A549 (cell line): Measurements from ENCODE around the gene SMIM30. TPM values are rescaled to one million over a fixed set of nuclear protein-coding genes. Genes with fewer than 3 reads are reported as not detected.
A peak's percentile ranks its signal among the peaks of the same experiment; 100 is the strongest.

Experiments used
- ATAC-seq, 2 experiments: fragments of 200-7000 bp in 1 of 2; fragments of >200 bp in 1 of 2; cut with Nextera tagmentation in 1 of 2; cut with Tn5 transposase in 1 of 2; 3 replicates each; pipeline versions ENCODE4 v1.8.0 to v1.9.1; 2018 to 2020; ENCODE audit warnings: mild to moderate bottlenecking in 1 of 2, moderate library complexity in 1 of 2
- CTCF ChIA-PET: fragments of 300-600 bp; sonication (Branson Sonifier 250); formaldehyde crosslinking; extraction: SDS; loops from one replicate; lab custom pipeline; 2021; ENCODE audit warnings: antibody characterized with exemption, inconsistent platforms; lab: Yijun Ruan, JAX
- POLR2A ChIA-PET: fragments of 350-600 bp; formaldehyde crosslinking; extraction: SDS; loops from one replicate; lab custom pipeline; 2021; ENCODE audit warnings: antibody characterized with exemption, inconsistent platforms; lab: Yijun Ruan, JAX
- DNase-seq, 2 experiments: peaks; one replicate each; pipeline versions ENCODE4 v3.0.0 to v3.0.0-alpha.2; 2011 to 2016; ENCODE audit warnings: low read depth in 1 of 2, low spot score in 1 of 2
- FAIRE-seq: peaks from 2 replicates; lab custom pipeline; 2011; peaks lifted over from hg19 to GRCh38; lab: Jason Lieb, UNC
- H3K27ac ChIP-seq, 2 experiments: fragments of >200 bp; sonication (Bioruptor Twin); formaldehyde crosslinking; 3 replicates each; pipeline ENCODE4 v1.5.1; 2016 to 2017
- H3K4me1 ChIP-seq: fragments of >200 bp; sonication (Bioruptor Twin); formaldehyde crosslinking; 3 replicates; pipeline ENCODE4 v1.6.1; 2016
- H3K4me2 ChIP-seq: fragments of >200 bp; sonication (Bioruptor Twin); formaldehyde crosslinking; 3 replicates; pipeline ENCODE4 v1.6.1; 2016
- H3K4me3 ChIP-seq: fragments of >200 bp; sonication (Bioruptor Twin); formaldehyde crosslinking; 3 replicates; pipeline ENCODE4 v1.5.1; 2016
- H3K9me3 ChIP-seq: fragments of >200 bp; sonication (Bioruptor Twin); formaldehyde crosslinking; 3 replicates; pipeline ENCODE4 v1.6.1; 2016
- CBX8 ChIP-seq: fragments of 200-600 bp; sonication (generic); IDR thresholded peaks from 2 replicates; pipeline ENCODE4 v1.6.1; 2016
- CHD2 ChIP-seq: fragments of 150-350 bp; IDR thresholded peaks from 2 replicates; pipeline ENCODE4 v1.6.1; 2014; ENCODE audit warnings: low read length; ENCODE audit not compliant: partially characterized antibody
- CHD4 ChIP-seq: fragments of 200-600 bp; sonication (generic); IDR thresholded peaks from 2 replicates; pipeline ENCODE4 v1.6.1; 2016; ENCODE audit warnings: antibody characterized with exemption, mild to moderate bottlenecking, borderline replicate concordance
- EHMT2 ChIP-seq: fragments of 200-600 bp; sonication (generic); IDR thresholded peaks from 2 replicates; pipeline ENCODE4 v1.6.1; 2016; ENCODE audit warnings: antibody characterized with exemption, low read depth, mild to moderate bottlenecking, moderate library complexity
- ESRRA ChIP-seq: fragments of 150-350 bp; IDR thresholded peaks from 2 replicates; pipeline ENCODE4 v1.6.1; 2014; ENCODE audit warnings: mild to moderate bottlenecking, low read length, borderline replicate concordance
- FOSB ChIP-seq: fragments of 250-450 bp; sonication (Bioruptor Pico); IDR thresholded peaks from 2 replicates; pipeline ENCODE4 v1.5.0; 2020; ENCODE audit warnings: mild to moderate bottlenecking, moderate library complexity
- FOSL2 ChIP-seq, 2 experiments: fragments of 450-650 bp in 1 of 2; fragments of >200 bp in 1 of 2; sonication (Bioruptor Twin) in 1 of 2; formaldehyde crosslinking; IDR thresholded peaks; 2 replicates each; pipeline versions ENCODE4 v1.5.0 to v1.6.1; 2016 to 2020; ENCODE audit warnings: mild to moderate bottlenecking in 1 of 2, moderate library complexity in 1 of 2
- FOXS1 ChIP-seq: fragments of 250-450 bp; sonication (Bioruptor Pico); IDR thresholded peaks from 2 replicates; pipeline ENCODE4 v1.5.0; 2020; ENCODE audit warnings: mild to moderate bottlenecking, moderate library complexity
- GATA3 ChIP-seq: IDR thresholded peaks from 2 replicates; pipeline ENCODE4 v1.6.1; 2012; ENCODE audit warnings: borderline replicate concordance
- HEYL ChIP-seq: fragments of 250-450 bp; sonication (Bioruptor Pico); IDR thresholded peaks from 2 replicates; pipeline ENCODE4 v1.8.0; 2021; ENCODE audit warnings: mild to moderate bottlenecking, moderate library complexity
- HOXB13 ChIP-seq: fragments of 250-450 bp; sonication (Bioruptor Pico); IDR thresholded peaks from 2 replicates; pipeline ENCODE4 v1.5.0; 2020; ENCODE audit warnings: low read depth, mild to moderate bottlenecking, moderate library complexity
- HOXB5 ChIP-seq: fragments of 250-450 bp; sonication (Bioruptor Pico); IDR thresholded peaks from 2 replicates; pipeline ENCODE4 v1.5.0; 2020; ENCODE audit warnings: mild to moderate bottlenecking, moderate library complexity
- JUN ChIP-seq, 2 experiments: fragments of >200 bp; sonication (Bioruptor Twin); formaldehyde crosslinking; IDR thresholded peaks; 2 replicates in 1 of 2; 3 replicates in 1 of 2; pipeline ENCODE4 v1.6.1; 2016 to 2017
- MAZ ChIP-seq: fragments of 150-350 bp; IDR thresholded peaks from 2 replicates; pipeline ENCODE4 v1.6.1; 2014; ENCODE audit warnings: antibody characterized with exemption, low read depth, low read length, borderline replicate concordance
- NPAS2 ChIP-seq: fragments of 250-450 bp; sonication (Bioruptor Pico); IDR thresholded peaks from 2 replicates; pipeline ENCODE4 v1.8.0; 2022; ENCODE audit warnings: mild to moderate bottlenecking, moderate library complexity, borderline replicate concordance
- POLR2A ChIP-seq: IDR thresholded peaks from 2 replicates; pipeline ENCODE4 v1.6.1; 2012; ENCODE audit warnings: mild to moderate bottlenecking, low read length
- RAD21 ChIP-seq, 2 experiments: fragments of >200 bp in 1 of 2; sonication (Bioruptor Twin) in 1 of 2; formaldehyde crosslinking in 1 of 2; IDR thresholded peaks in 1 of 2; conservative IDR thresholded peaks in 1 of 2; 2 replicates in 1 of 2; 3 replicates in 1 of 2; pipeline ENCODE4 v1.6.1; 2012 to 2018; ENCODE audit warnings: inconsistent platforms in 1 of 2
- RCOR1 ChIP-seq: fragments of 150-350 bp; IDR thresholded peaks from 2 replicates; pipeline ENCODE4 v1.6.1; 2014; ENCODE audit warnings: antibody characterized with exemption, low read length, low read depth
- RFX5 ChIP-seq: fragments of 450-650 bp; IDR thresholded peaks from 2 replicates; pipeline ENCODE4 v1.7.1; 2014; ENCODE audit warnings: antibody characterized with exemption, mild to moderate bottlenecking, moderate library complexity
- SREBF2 ChIP-seq: fragments of 450-650 bp; IDR thresholded peaks from 2 replicates; pipeline ENCODE4 v1.6.1; 2014; ENCODE audit warnings: mild to moderate bottlenecking, moderate library complexity
- ZFP36 ChIP-seq: fragments of 450-650 bp; IDR thresholded peaks from 2 replicates; pipeline ENCODE4 v1.6.1; 2014; ENCODE audit warnings: borderline replicate concordance; ENCODE audit not compliant: partially characterized antibody
- WGBS: methylation state at CpG from one replicate; pipeline ENCODE4 v1.1.6; 2017; ENCODE audit errors: missing lambda C conversion rate; 5-methylcytosine and 5-hydroxymethylcytosine counted together
- polyA plus RNA-seq, 4 experiments: library from polyadenylated mRNA; depleted of rRNA in 3 of 4; stranded (reverse); fragments of >200 nt; fragmentation: RNase III in 1 of 4; extraction: RNeasy Plus Mini Kit Qiagen cat#74134 plus additional on column Dnase treatment in 1 of 4; gene quantifications; 2 replicates in 3 of 4; 3 replicates in 1 of 4; pipeline ENCODE4 v1.2.3, GENCODE V29; 2011 to 2017
- TF ChIP-seq, protein P1 (sequence below): fragments of 200-600 bp; sonication (generic); IDR thresholded peaks from 2 replicates; pipeline ENCODE4 v1.6.1; 2016; ENCODE audit warnings: antibody characterized with exemption, mild to moderate bottlenecking, moderate library complexity
- TF ChIP-seq, protein P2 (sequence below): fragments of 150-350 bp; IDR thresholded peaks from 2 replicates; pipeline ENCODE4 v1.6.1; 2014; ENCODE audit warnings: low read depth, mild to moderate bottlenecking, low read length

The SMIM30 gene
- polyA plus RNA-seq, 2 of the 4 experiments (the other 2 are of a cell fraction) = 47.1 to 62.7 TPM

DNA sequence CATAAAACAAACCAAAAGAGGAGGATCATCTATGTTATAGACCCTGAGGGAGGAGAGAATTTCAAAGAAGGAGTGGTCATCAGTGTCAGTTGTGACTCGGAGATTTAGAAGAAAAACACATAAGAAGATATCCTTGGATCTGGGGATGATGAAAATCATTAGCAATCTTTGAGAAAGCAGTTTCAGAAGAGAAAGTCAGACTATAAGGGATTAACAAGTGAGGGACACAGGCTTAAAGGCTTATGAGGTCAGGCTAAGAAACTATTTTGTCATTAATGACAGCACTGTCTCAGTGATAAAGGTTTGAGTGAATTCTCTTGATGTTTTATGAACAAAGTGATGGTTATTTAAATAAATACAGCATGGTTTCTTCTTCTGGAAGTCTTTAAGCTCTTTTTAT lies 25.6 kb downstream of the SMIM30 start:
- H3K27ac ChIP-seq = no peak overlapping the region
- no peaks in the 10 kb centered on the region for H3K9me3 ChIP-seq
- no peak overlapping the region for H3K4me2 ChIP-seq
- no peak for DNase-seq
- ChIA-PET CTCF (interaction anchor here (0.6 kb wide), 1 partner anchor 459 kb away, joined by 3 read pairs; no protein-coding TSS in a partner anchor), POLR2A (no interaction called here)
- no peaks in the 10 kb centered on the region for H3K4me1 ChIP-seq
- WGBS = 13% methylated on average over 1 of the region's 1 CpG
- ATAC-seq = no peak
- H3K4me3 ChIP-seq = no peak overlapping the region
- FAIRE-seq = no peak
- no peak for TF ChIP-seq ZFP36
- no peak for TF ChIP-seq HOXB5
- no peak for TF ChIP-seq RFX5
- no peak for TF ChIP-seq FOSL2 (IDR thresholded peaks at IDR 0.05)
- TF ChIP-seq FOSL2 (CRISPR knock-in tag; IDR thresholded peaks at IDR 0.05) = no peak
- no peak for TF ChIP-seq CBX8
- TF ChIP-seq POLR2A = no peak
- no peak for TF ChIP-seq FOSB (CRISPR knock-in tag)
- TF ChIP-seq JUN (IDR thresholded peaks at IDR 0.05) = no peak
- TF ChIP-seq NPAS2 (CRISPR knock-in tag) = no peak
- TF ChIP-seq ESRRA = no peak
- no peak for TF ChIP-seq HOXB13 (CRISPR knock-in tag)
- TF ChIP-seq RCOR1 = no peak
- TF ChIP-seq FOXS1 (CRISPR knock-in tag) = no peak

DNA sequence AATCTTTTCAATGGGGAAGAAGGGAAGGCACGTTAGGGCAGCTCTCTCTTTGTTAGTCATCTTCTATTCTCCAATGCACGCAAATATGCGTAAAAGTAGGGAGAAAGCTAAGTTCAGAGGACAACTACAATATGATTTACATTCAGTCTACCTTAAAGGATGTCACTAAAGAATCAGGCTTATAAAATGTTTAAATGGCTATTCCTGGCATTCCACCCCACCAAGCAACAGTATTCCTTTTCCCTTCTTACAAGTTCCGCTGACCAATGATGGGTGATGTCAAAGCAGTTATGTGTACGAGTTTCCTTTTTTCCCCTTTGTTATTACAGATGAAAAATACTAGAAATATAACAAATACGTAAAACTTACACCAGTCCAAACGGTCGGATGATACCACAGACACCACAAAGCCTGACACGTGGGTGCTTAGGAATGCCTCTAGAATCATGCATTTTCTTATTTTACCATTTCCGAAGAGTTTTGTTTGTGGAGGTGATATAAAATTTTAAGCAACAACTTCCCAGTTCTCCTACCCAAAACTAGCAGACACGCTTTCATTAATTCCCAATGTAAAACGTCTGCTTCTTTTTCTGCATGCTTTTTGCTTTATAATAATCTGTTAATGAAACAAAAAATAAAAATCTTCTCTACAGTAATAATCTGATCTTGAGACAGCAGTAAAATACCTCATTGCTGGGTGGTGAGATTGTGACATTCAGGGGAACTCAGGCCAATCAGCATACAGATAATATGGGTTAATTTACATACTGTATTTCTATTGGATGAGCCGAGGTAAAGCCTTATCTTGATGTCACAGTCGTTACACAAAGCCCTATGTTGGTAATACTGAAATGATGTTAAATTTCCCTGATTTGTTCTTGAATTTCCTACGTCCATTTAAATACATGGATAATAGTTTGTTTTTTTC lies 31.0 kb downstream of the SMIM30 start:
- ATAC-seq = 0 out of 6 replicates have a peak, but pooled peaks of 1 of the 2 experiments have one; percentile 29

More for the DNA sequence above, 31.0 kb downstream of the SMIM30 start:
- Histone ChIP-seq H3K4me3 (no peak overlapping the region), H3K27ac (no peak overlapping the region), H3K4me2 (no peak overlapping the region), H3K9me3 (no peaks in the 10 kb centered on the region), H3K4me1 (peaks cover 7% of the 10 kb centered on the region; the same call in 1 of the 3 replicates)
- 50% methylated on average over 15 of the region's 15 CpGs for WGBS
- peak in 1 of 2 experiments; percentile 10 for DNase-seq
- no peak for FAIRE-seq
- POLR2A ChIA-PET = interaction anchor here (0.7 kb wide), 1 partner anchor 31 kb away, joined by 4 read pairs; no protein-coding TSS in a partner anchor
- no peak for TF ChIP-seq RAD21 (conservative IDR thresholded peaks at IDR 0.05 in 1 of 2, IDR thresholded peaks at IDR 0.05 in 1 of 2)
- TF ChIP-seq, protein P1, sequence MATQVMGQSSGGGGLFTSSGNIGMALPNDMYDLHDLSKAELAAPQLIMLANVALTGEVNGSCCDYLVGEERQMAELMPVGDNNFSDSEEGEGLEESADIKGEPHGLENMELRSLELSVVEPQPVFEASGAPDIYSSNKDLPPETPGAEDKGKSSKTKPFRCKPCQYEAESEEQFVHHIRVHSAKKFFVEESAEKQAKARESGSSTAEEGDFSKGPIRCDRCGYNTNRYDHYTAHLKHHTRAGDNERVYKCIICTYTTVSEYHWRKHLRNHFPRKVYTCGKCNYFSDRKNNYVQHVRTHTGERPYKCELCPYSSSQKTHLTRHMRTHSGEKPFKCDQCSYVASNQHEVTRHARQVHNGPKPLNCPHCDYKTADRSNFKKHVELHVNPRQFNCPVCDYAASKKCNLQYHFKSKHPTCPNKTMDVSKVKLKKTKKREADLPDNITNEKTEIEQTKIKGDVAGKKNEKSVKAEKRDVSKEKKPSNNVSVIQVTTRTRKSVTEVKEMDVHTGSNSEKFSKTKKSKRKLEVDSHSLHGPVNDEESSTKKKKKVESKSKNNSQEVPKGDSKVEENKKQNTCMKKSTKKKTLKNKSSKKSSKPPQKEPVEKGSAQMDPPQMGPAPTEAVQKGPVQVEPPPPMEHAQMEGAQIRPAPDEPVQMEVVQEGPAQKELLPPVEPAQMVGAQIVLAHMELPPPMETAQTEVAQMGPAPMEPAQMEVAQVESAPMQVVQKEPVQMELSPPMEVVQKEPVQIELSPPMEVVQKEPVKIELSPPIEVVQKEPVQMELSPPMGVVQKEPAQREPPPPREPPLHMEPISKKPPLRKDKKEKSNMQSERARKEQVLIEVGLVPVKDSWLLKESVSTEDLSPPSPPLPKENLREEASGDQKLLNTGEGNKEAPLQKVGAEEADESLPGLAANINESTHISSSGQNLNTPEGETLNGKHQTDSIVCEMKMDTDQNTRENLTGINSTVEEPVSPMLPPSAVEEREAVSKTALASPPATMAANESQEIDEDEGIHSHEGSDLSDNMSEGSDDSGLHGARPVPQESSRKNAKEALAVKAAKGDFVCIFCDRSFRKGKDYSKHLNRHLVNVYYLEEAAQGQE = no peak
- no peak for TF ChIP-seq CHD2
- TF ChIP-seq ZFP36 = no peak
- TF ChIP-seq, protein P2, sequence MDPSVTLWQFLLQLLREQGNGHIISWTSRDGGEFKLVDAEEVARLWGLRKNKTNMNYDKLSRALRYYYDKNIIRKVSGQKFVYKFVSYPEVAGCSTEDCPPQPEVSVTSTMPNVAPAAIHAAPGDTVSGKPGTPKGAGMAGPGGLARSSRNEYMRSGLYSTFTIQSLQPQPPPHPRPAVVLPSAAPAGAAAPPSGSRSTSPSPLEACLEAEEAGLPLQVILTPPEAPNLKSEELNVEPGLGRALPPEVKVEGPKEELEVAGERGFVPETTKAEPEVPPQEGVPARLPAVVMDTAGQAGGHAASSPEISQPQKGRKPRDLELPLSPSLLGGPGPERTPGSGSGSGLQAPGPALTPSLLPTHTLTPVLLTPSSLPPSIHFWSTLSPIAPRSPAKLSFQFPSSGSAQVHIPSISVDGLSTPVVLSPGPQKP = no peak
- TF ChIP-seq NPAS2 (CRISPR knock-in tag) = no peak
- TF ChIP-seq HEYL (CRISPR knock-in tag) = no peak
- no peak for TF ChIP-seq MAZ
- no peak for TF ChIP-seq EHMT2
- TF ChIP-seq CHD4 = no peak
- TF ChIP-seq SREBF2 = no peak
- no peak for TF ChIP-seq GATA3
- CTCF ChIA-PET = no interaction called here
